Measurements from ENCODE around the gene EML6.

Gene EML6

DNA sequence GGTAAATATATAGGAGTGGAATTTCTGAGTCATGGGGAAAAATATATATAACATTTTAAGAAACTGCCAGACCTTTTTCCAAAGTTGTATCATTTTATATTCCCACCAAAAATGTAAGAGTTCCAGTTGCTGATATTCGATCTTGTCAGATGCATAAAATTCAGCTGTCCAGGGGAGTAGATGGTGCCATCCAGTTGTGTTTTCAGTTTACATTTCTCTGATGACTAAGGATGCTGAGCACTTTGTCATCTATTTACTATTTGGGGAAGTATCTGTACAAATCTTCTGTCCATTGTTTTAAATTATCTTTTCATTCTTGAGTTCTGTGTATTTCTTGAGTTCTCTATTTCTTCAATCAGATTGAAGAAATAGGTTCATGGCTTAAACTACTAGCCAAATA is 200.7 kb downstream of the EML6 start:
- no peak for DNase-seq

DNA sequence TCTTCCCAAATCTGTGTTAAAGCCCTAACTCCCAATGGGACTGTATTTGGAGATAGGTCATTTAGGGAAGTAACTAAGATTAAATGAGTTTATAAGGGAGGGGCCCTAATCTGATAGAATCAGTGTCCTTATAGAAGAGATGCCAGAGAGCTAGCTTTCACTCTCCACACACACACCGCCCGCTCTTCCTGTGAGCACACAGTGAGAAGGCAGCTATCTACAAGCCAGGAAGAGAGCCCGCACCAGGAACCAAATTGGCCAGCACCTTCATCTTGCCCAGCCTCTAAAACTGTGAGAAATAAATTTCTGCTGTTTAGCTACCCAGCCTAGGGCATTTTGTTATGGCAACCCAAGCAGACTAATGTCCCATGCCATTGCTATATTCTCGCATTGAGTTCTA is 201.6 kb downstream of the EML6 start:
- DNase-seq, result no peak

DNA sequence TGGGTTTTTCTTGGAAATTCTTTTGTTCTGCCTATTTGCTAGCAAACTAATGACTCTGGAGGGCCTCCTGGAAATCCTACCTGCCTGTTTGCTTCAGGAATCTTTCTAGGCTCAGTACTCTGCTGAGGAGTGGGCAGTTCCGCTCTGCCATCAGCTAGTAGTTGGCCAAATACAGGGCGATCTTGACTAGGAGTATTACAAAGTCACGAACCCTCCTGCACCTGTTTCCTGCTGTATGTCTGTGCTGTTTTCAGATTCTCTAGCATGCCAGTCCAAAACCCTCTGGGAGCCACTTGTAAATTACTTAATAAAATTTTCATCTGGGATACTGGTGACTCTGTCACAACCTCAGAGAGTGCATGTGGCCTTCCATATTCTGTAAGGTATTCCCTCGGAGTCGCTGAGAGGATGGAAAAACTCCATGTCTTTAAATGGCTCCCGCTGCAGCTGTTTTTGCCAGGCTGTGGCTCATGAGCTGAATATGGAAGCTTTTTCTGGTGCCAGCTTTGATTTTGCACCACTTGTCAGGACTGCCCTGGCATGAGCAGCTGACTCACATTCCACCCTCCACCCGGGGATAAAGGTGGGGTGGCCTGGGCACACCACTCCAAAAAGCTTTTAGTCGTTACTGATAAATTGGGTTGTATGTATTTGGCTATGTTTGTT is 203.8 kb downstream of the EML6 start:
- DNase-seq, result no peak

DNA sequence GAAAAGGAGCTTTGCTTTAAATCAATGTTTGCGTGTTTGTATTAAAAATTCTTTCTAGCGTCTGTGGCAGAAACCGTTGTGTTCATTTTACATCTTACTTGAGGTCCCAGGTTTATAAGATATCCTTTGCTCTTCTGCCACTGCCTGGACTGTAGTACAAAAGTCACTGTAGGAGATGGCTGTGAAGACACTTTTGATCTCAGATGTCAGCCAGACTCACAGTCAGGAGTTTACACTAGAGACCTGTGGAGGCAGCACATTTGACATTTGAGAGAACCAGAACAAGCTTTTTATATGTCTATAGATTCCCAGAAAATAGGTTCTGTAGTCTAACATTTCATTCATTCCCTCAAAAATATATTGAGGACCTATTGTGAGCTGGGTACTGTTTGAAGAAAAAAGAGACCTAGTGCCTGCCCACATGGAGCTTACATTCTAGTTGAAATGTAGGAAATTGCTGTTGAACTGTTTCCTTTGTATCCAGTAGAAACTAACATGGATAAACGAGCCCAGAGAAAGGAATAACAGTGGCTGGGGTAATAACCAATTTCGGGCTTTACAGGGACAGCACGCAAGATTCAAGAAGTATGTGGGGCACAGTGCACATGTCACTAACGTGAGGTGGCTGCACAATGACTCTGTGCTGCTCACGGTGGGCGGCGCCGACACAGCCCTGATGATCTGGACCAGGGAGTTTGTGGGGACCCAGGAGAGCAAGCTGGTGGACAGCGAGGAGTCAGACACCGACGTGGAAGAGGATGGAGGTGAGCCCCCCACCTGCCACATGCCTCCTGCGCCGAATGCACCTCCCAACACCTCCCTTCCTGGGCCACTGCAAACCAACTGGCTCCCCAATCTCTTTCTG is 204.5 kb downstream of the EML6 start:
- no peak for DNase-seq

DNA sequence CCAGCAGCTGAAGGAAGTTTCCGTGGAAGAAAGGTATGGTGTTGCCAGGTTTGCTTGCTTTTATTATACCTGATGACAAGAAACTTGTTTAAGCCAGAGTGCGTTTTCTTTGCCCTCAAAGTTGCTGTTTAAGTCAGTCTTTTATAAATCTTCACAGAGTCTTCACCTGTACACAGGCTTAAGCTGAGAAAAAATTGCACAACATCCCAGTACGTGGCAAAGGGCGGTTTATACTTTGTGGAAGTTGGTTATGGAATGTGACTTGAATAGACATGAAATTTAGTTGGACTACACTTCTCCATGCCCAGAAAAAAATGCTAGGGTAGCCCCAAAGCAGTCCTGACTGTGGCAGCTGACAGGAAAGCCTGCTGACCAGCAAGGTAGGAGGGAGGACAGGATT is 205.3 kb downstream of the EML6 start:
- DNase-seq, result no peak

DNA sequence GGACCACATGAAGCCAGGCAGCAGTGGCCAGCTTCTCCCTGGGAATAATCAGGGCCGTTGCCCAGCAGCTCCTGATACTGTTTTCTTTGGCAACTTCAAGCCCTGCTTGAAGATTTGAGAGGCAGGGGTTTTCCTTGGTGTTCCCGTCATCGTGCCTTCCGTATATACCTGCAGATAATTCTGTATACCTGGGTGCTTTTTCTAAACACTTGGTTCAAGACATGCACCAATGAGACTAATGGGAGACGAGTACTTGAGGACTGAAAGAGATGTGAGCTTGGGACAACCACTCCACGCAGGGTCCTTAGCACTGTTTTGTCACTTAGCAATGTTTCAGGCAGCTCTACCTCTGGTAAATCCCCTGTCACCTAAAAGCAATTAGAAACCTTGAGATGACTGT is 208.0 kb downstream of the EML6 start:
- DNase-seq, result no peak

DNA sequence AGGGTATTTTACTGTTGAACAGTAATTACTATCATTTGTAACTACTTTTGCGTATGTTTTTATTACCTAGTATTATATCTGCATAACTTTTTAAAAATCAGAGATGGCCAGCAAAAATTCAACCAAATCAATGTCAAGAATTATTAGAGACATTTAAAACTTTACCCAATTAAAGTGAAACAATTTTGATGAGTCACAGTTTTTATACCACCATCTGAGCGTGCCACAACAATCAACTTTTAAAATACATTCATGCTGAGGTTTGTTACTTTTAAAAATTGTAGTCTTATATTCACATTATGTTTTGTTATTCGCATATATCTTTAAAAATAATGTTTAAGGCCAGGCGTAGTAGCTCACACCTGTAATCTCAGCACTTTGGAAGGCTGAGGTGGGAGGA is 211.9 kb downstream of the EML6 start:
- no peak for DNase-seq

DNA sequence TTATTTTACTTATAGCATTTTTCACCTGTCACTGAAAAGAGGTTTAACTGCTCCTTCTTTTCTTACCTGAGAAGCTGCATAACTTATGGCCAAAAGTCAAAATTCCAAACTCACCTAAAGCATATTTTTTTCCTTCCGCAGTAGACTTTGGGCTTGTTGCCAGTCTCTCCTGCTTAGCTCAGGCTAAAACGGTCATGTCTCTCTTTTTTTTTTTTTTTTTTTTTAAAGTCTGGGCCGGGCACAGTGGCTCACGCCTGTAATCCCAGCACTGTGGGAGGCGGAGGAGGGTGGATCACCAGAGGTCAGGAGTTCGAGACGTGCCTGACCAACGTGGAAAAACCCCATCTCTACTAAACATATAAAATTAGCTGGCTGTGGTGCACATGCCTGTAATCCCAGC is 213.3 kb downstream of the EML6 start:
- no peak for DNase-seq

DNA sequence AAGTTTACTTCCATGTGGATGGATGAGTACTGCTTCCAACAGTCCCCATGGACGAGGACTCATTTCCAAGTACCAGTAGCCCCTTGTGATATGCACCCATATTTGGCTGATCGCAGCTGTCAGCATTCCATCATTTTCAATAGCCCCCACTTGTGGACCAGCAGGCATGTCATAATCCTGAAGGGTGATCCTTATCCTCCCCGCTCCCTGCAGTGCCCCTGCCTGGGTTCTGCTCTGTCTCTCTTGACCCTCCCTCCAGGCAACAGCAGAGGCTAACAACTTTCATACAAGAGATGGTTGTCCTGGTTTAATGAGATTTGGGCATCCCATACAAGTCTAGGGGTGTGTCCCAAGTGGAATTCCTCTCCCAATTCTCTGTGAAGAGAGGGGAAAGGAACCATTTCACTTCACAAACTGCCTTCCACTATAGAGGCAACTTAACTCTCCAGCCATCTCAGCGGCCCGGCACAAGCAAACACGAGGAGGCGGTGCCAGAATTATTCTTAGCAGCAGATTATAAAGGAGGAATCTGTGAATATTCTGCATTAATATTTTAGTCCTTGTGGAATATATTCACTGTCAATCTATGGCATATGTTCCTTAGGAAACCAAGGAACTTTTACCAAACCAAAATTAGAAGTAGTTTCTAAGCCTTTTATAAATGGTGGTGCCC is 216.1 kb downstream of the EML6 start:
- no peak for DNase-seq

DNA sequence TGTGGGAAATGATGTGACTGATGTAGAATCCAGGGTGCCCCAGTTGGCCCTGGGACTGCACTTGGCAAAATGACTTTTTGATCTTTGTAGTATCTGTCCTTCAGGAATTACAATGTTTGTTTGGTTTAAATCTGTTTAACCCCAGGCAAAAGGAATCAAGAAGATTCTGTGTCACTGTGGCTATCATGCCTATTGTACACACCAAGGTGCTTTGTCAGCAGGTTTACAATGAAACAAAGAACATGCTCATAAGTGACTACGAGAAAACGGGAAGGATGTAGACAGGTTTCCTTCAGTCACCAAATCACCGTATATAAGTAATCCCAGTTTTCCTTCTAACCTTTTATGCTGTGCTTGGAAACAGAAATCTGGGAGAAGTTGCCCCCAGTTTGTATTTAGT is 217.3 kb downstream of the EML6 start:
- no peak for DNase-seq

DNA sequence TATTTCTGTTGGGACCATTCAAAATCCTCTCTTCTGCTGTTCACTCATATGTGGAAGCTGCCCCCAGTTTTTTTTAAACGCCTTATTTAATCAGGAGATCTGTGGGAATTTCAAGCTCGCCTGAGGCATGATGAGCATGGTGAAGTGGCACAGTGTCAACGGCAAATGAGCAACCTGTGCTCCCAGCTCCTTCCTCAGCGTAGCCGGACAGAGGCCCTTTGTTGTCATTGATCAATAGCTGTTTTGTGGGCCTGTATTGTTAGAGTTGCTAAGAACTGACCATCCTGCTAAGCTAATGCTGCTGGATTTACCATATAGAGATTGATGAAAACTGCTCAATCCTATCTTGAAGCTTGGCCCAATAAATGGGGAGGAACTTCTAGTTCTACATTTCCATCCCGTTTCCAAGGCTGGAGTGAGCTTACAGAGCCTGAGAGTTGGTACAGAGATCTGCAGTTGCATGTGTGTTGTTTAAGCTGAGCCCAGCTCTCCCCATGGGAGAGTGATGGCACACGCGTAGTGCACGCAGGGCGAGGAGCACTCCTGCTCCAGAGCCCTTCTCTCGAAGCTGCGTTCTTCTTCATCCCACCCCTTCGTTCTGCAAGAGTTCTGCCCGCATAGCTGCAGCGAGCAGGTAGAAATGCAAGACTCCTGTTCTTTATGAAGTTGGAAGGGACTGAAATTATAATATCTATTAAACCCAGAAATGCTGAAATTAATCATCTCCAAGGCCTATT is 218.0 kb downstream of the EML6 start:
- no peak for DNase-seq

DNA sequence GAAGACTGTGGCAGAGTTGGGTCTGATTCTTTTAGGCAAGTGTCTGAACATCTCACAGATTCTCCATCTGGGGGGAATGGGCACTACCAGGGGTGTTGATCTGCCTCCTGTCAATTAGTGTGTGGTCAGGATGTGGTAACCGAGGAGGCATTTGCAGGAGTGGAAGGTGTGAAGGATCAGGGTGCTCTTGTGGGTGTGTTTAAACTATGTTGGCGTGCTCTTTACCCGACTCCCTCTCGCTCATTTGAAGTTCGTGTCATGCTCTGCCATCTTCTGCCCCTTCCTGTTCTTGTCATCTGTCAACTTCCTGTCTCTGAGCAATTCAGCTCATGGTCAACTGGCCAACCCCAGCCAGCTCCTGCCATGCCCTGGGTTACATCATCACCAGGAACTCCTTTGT is 218.9 kb downstream of the EML6 start:
- no peak for DNase-seq

DNA sequence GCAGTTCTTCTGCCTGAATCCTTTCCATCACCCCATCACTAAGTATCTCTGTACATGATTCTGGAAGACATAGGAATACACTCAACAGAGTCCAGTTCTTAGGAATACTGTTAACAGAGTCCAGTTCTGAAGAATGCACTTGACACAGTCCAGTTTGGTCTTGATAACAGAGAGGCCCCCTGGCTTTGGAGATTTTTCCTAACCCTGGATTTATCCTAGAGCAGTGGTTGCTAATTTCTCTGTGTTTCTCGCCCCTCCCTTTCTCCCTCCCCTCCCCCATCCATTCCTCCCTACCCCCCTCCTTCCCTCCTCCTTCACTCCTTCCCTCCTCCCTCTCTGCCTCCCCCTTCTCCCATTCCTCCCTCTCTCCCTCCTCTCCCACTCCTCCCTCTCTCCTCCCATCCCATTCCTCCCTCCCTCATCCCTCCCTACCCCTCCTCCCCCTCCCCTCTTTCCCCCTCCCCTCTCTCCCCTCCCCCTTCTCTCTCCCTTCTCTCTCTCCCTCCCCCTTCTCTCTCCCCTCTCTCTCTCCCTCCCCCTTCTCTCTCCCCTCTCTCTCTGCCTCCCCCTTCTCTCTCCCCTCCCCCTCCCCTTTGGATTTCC is 221.4 kb downstream of the EML6 start:
- no peak for DNase-seq

DNA sequence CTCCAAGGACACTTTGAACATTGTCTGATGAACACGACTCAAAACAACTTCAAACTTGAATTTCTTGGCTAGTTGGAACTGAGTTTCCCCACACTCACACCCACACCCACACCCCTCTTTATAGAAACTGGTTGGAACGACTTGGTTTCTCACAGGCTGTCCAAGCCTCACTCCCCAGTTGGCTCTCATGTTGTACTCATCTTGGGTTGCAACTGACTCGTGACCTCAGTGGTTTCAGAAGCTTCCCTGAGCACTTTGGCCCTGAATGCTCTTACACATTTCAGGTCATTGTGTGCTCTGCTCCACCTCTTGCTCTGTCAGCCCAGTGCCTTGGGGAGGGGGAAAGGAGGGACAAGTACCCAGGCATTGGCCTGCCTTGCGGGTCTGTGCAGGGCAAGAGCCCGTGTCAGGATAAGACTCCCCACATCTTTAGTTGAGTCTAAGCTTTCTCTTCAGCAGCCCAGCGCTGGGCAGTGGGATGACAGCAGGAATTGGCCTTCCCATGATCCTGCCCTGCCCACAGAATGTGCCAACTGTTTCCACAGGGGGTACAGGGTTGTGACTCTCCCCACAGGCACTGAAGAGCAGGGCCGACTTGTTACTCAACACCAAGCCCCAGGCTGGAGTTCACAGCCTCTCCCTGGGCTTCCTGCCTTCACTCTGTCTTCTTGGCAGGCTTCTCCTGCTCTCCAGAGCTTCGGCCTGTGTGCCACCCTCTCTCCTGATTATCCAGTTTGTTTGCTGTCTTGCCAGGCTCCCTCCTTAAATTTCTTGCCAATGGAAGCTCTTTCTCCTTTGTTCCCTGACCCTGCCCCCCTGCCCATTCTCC is 222.1 kb downstream of the EML6 start:
- no peak for DNase-seq

DNA sequence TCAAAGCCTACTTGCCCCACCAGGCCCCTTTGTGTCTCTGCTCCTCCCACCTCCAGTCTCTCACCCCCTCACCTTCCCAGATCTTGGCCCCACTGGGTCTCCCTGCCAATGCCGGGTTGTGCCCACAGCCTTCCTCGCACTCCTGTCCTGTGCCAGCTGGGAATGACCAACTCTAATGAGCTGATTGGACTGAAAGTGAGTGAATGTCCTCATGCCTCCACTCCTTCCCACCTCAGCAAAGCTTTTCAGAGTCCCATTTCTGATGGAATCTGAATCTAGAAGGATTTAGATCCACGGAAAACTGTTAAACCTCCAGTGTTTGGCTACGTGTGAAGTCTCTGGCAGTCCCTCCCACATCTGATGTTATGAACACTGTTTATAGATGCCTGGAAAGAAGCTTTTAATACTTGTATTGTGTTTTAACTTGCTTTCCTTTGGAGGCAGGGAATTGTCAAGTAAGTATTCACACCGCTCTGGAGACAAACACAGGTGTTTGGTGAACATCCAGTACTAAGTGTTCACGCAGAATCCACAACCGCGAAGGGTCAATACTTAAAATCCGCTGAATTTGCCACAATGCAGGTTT is 222.9 kb downstream of the EML6 start:
- no peak for DNase-seq

DNA sequence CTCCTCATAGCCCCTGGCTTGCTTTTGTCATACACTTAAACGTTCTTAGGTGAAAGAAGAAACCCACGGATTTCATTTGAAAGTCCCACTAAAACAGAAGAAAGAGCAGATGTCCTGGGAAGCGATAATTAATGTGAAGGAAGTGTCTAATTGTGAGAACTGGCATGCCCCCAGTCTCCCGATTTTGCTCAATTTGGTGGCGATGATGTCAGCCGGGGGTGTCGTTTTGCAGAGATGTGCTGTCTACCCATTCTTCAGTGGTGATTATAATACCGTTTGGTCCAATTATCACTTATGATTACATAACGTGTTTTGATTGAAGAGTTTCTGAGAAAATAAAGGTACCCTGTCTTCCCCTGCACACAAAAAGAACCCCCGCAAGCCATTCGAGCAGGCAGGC is 223.7 kb downstream of the EML6 start:
- DNase-seq, result no peak

DNA sequence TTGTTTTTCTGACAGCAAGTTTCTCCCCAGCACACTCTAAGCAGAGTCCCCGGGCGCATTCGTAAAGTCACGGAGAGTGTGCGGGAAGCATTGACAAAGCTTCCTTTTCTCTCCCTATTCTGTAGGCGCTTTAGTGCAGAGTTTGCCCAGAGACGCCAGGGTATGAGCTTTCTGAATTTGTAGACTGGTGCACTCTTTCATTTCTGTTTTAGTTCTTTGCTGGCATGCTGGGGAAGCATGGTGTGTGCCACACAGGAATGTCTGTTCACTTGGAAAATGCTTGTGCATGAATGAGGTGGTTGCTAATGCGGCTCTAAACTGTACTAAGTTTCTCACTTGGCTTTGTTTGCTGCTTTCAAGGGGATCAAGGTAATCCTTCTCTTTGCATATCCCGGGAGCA is 224.2 kb downstream of the EML6 start:
- no peak for DNase-seq

DNA sequence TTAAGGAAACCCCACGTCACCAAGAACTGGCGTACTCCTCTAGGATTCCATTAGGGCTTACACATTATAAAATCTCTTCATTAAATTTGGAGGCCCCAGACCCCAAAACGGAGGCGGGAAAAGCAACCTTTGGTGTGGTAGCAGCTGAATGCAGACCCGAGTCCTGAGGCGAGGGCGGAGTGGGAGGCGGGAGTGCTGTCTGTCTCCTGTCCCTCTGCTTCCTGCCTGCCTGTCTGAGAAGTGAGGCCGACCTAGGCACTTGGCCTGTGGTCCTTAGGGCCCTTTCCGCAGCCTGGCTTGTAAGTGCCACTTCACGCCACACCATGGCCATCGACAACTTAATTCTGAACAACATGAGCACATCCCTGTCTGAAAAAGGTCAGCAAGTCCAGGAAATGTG is 224.7 kb downstream of the EML6 start:
- DNase-seq, result no peak

DNA sequence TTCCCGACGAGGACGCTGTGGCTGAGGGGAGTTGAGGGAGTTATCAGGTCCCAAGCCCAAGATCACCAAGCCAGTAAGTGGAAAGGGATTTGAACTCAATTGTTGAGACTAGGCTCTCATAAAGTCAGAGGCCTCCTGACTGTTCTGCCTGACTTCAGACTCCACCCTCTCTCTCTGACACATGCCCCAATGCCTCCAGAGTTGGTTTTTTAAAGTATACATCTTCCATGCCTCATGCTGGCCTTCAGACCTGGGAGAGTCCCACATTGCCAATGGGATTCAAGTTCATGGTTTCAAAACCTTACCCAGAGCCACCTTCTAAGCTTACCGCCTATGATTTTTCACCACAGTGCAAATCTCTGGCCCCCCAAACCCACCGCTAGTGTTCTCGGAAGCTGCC is 226.0 kb downstream of the EML6 start:
- no peak for DNase-seq

DNA sequence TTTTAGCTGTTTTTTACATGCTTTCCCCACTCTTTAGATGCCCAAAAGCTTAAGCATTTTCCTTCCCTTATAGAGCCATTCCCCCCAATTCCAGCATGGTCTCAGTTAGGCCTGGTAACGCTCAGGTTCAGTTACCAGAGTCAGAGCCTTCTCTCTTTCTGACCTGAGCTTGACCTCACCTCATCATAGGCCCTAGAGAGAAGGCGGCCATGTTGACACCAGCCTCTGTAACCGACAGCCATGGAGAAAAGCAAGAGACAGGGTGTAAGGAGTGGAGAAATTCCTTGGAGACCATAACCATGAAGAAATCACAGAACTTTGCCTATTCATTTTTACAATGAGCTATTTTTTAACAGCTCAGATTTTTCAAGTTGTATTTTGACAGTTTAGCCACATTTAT is 227.3 kb downstream of the EML6 start:
- DNase-seq, result no peak

DNA sequence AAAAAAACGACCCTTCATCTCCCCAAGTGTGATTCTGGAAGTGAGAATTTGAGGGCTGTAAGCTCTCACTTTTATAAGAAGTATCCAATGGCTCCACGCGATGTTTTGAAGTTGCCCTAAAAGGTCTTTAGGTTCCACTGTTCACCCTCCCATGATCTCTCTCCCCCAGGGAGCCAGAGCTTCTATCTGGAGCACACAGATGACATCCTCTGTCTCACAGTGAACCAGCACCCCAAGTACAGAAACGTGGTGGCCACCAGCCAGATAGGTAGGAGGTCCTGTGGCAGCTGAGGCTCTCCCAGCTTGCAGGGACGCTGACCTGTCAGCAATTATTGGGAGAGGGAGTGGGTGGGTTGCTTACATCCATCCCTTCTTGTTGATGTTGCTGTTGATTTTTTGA is 229.0 kb downstream of the EML6 start:
- DNase-seq, result no peak

DNA sequence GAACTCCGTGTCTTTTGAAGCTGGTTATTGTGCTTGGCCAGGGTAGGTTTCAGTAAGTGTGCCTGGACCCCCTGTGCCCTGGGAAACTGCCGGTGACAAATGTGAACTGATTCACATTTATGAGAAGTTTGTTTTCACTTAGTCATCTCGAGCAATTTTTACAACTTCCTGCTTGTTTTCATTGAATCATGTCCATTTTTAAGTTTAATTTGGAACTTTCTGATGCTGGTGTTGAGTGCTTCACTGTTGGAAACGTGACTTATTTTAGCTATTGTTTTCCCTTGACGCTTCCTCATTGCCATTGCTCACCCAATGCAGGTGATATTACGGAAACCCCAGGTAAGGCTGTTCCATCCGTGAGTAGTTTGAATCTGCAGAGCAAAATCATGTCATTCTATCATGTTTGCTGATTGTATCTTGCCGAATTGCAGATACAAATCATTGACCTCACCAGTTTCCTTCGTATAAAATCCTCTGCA is 229.6 kb downstream of the EML6 start:
- DNase-seq, result no peak
